Activated CD8-positive, alpha-beta memory T cell treated with anti-CD3 and anti-CD28 coated beads, Interleukin-2, amount 50 U/mL, for 24 hours (primary cell): ENCODE data around the gene CACNA1C.

ENCODE experiments used
- DNase-seq: peaks from one replicate; pipeline ENCODE4 v3.0.0-alpha.2; 2020; ENCODE audit errors: extremely low read depth

CACNA1C gene

DNA sequence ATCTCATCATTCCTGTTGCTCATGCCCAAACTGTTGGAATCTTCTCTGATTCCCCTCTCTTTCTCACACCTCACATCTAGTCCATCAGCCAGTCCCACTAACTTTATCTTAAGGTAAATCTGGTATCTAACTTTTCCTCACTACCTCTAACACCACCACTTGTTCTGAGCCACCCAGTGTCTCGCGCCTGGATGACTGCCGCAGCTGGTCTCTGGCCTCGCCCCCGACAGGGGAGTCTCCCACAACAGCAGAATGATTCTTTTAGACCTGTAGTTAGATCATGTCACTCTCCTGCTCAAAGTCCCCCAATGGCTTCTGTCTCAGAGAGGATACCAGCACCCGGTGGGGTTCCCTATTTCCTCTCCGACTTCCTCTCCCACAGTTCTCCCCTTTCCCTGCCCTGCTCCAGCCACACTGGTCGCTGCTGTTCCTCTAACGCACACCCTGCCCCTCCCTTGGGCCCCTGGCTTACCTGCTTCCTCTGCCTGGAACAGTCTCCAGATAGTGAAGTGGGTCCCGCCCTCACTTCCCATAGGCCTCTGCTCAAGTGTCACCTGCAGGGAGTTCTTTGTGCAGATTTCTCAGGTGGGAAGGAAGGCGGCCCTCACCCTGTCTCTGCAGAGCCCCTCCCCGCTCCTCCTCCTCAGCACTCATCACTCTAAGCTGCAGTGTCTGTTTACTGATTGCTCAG is 403.5 kb downstream of the CACNA1C start:
- no peak for DNase-seq

- DNase-seq = no peak
Measured at GRCh38 chr12:2456813-2457186, 404.0 kb downstream of the CACNA1C start.

- no peak for DNase-seq
Measured at GRCh38 chr12:2457215-2457932, 404.6 kb downstream of the CACNA1C start.

DNA sequence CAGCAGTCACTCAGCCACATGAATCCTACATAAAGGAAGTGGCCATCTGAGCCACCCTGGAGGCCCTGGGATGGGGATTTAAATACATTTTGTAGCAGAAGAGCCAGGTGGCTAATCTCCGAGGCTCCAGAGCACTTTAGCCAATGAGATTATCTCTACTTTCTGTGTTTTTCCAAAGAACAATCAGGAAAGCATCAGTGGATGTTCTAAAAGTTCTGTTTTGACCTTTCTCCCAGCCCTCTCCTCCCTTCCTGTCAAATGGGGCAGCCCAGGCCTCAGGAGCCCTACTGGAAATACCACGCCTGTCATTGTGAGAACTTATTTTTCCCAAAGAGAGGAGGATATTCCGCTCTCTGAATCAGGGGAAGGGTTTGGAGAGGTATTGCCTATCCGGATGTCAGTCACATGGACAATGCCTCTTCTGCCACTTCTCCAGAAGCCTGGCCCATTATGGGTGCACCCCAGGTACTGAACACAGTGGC is 405.2 kb downstream of the CACNA1C start:
- DNase-seq = no peak

DNA sequence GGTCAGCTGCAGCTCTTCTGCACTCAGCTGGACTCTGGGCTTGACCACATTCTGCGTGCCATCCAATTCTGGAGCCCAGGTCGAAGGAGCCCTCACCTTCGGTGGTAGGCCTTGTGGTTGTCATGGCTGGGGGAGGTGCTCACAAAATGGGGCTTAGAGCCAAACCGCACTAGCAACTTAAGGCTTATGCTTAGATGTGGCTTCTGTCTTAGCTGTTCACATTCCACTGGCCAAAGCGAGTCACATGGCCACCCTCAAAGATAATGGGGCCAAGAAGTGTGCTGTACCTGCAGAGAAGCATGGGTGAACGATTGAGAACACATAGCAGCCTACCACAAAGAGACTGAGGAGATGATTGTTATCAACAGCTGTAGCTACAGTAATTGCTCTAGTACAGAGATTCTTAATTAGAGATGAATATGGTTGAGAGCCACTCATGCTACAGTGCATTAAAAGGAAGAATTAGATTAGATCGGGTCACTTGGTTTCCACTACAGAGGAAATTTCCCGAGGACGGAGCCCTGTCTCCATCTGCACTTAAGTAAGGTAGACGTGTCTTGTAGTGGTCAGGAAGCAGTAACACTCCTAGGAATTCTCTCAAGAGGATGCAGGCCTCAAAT is 407.4 kb downstream of the CACNA1C start:
- DNase-seq = no peak

GRCh38 chr12:2461046-2461445 is 408.3 kb downstream of the CACNA1C start:
- no peak for DNase-seq

DNA sequence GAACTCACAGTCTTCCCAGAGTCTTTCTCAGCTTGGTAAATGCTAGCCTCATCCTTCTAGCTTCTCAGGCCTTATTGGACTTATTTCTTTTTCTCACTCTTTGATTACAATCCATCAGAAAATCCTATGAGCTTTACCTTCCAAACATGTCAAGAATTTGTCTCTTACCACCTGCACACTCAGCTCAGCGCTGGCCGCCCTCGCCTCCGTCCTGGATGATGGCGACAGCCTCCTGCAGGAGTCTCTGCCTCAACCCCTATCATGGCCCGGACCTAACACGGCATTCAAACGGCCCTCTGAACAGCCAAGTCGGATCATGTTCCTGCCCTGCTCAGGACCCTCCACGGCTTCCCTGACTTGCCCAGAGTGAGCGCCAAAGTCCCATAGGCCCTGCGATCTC is 408.9 kb downstream of the CACNA1C start:
- no peak for DNase-seq

DNA sequence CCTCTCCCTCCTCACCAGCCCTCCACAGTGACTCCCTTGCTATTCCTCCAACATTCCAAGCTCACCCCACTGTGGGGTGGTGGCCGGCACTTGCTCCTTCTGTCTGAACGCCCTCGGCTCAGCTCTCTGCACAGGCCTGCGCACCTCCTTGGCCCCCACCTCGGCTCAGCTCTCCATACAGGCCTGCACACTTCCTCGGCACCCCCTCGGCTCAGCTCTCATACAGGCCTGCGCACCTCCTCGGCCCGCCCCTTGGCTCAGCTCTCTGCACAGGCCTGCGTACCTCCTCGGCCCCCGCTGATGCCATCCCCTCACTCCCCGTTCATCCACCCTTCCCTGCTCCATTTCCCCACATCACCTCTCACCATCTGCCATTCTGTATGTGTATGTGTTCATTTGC is 409.3 kb downstream of the CACNA1C start:
- no peak for DNase-seq

- DNase-seq = no peak
Measured at GRCh38 chr12:2463719-2464118, 410.9 kb downstream of the CACNA1C start.

DNA sequence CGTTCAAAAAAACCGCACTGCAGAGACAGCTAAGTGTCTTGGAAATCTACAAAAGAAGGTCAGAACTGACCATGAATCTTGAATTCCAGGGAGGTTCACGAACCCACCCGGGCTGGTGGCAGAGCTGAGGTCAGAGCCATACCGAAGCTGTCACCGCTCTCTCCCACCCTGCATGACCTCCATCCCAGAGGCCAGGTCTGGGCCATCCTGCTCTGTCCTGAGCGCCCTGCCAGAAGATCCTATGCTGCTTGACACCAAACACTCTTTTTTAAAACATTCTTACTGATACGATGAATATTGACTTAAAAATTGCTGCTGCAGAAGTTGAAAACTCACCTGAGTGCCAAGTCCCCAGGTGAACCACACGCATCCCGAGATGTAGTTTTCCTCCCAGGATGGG is 412.9 kb downstream of the CACNA1C start:
- no peak for DNase-seq

DNA sequence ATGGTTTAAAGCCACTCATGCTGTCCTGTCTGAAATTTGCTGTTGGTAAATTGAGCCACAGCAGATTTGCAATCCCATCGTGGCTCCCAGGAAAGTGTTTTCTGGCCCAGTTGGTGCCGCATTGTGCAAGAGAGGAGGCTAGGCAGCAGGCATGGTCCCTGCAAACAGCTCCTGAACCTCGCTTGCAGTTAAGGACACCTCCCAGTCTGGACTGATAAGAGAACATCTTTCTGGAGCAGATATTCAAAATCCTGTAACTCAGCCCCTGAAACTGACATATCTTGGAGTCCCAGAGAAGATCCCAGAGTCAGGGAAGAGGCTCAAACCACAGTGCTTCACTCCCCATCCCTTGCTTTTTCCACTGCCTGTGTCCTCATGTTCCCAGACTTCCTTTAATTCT is 413.4 kb downstream of the CACNA1C start:
- DNase-seq = no peak

GRCh38 chr12:2467447-2468195 is 414.8 kb downstream of the CACNA1C start:
- no peak for DNase-seq

GRCh38 chr12:2475984-2476383 is 423.2 kb downstream of the CACNA1C start:
- no peak for DNase-seq

DNA sequence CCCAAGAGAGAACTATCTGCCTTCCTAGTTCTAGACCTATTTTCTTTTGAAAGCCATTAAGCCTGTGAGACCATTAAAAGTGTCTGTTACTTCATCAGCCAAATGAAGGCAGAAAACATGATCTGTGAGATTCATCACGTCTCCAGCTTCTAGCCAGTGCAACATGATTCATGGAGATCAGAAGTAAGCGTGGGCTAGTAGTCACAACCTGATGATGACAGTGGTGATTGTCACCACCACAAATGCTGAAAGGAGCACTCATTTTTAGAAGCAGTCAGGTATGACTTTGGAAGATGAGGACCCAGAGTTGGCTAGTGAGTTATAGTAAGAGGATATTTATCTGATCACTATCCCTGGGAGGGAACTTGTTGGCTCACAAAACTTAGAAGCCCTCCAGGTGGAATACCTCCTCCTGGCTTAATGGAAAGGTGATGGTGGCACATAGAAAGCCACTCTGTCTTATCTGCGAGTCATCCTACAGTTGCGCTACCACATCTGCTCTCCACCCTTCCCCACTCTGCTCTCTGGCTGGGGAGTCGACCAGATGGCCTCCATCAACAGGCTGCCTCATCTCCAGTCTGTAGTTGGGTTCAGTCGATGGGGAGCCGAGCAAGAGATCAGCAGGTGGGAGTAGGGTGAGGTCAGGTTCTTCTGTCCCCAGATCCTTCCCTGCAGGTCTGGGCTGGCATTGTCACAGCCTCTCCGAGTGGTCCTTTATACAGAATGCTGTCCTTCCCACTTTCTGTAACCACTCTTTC is 424.4 kb downstream of the CACNA1C start:
- DNase-seq = no peak

DNA sequence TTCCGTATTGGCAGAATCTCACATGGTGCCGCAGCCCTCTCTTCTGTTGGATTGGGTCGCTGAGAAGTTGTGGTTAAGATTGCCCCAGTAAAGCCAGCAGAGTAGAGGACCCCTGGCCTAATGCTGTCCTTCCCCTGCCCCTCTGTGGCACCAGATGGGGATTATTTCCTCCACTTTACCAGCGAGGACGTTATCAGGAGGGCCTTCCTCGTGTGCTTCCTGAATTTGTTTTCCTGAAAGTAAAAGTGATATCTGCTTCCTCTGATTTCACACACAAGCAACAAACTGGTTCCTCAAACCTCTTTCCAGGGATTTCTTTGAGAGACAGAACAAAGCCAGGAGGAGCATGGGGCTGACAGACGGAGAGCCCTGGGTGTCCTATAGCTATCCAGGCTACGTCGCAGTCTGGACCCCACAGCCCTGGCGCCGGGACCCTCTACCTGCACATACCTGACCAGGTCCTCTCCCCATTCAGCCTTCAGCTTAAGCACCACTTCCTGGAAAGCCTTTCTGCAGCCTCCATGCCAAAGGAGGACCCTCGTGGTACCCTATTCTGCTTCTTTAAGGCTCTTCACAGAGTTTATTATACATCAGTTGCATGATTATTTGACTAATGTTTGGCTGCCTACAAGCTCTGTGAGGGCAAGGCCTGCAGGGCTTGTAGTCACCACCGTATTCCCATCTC is 427.2 kb downstream of the CACNA1C start:
- no peak for DNase-seq

- DNase-seq = no peak
Measured at GRCh38 chr12:2481346-2481745, 428.6 kb downstream of the CACNA1C start.

DNA sequence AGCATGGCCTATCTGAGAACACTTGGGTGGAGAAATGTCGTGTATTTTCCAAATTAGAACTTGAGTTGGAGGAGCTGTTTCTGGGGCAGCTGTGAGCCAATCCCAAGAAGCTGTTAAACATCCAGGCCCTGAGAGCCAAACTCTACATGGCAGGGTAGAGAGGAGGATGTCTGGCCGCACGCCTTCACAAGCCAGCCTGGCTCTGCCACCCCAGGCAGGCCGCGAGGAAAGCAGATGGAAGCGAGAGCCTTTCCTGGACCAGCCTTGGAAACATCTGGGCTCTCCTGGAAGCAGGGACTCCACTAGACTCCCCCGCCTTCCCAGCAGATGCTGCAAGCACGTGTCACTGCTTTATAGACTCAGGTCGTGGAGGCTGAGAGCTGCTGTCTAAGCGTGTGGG is 429.2 kb downstream of the CACNA1C start:
- DNase-seq = no peak

DNA sequence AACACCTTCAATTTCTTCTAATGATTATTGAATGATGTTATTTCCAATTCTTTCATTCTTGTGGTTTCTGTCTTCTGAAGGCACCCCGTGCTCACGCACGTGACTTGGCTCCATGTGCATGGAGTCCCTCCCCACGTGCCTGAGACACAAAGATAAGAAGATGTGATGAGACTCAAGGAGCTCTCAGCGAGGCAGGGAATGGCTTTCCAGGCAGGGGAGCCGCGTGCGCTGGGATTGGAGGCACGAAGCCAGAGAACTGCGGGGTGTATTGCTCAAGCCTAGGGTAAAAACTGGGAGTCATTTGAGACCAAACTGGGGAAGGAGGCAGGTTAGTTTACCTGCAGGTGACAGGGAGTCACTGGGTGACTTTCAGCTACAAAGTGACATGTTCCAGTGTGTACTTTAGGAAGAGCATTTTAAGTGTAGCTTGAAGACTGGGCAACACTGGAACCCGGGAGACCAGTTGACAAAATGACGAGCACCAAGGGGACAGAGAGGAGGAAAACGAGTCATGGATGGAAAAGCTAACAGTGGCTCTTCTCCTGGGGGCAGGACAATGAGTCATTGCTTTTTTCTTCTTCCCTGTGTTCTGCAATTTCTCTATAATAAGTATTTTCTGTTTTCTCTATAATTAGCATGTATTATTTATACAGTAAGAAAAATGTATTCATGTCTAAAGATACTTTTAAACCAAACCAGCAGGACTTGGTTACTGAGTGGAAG is 430.3 kb downstream of the CACNA1C start:
- DNase-seq = no peak

GRCh38 chr12:2483713-2484112 is 430.9 kb downstream of the CACNA1C start:
- DNase-seq = no peak

DNA sequence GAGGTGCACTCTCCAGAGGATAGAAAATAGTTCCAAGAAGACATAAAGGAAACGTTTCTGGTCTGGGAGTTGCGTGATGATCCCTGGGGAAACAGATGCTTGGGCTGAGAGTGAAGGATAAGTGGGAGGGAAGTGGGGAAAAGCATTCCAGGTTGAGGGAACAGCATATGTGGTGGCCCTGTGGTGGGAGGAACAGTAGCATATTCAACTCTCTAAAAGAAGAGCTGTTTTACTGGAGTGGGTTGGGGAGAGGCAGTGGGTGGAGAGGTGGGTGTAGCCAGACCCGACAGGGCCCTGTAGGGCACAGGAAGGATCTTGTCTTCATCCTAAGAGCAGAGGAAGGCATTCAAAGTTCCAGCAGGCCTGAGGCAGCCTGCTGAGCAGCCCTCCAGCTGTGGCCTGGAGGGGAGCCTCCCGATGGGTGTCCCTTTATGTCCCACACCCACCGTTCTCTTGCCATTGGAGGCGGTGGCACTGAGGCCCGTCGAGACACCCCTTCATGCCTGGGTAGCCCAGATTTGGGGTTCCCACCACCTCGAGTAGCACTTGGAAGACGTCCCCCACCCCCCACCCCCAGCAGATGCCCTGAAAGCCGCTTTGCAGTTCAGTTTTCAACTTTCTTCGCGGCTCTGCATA is 431.5 kb downstream of the CACNA1C start:
- no peak for DNase-seq
